Spleen (tissue), 7 donors: ENCODE data around the gene AKT1.

Experiments used
- POLR2A ChIP-seq, 3 donors: fragments of 450-650 bp; IDR thresholded peaks; one replicate each; pipeline ENCODE4 v1.5.1; 2017; ENCODE audit warnings: antibody characterized with exemption in 3 of 3, mild to moderate bottlenecking in 1 of 3
- POLR2AphosphoS5 ChIP-seq, 3 donors: sonication (generic); formaldehyde crosslinking; IDR thresholded peaks; one replicate each; pipeline ENCODE4 v1.5.1; 2017; ENCODE audit warnings: antibody characterized with exemption in 3 of 3
- TF ChIP-seq, protein P1 (sequence below), 11 experiments: fragments of 200-600 bp in 7 of 11; fragments of 450-650 bp in 4 of 11; sonication (generic) in 4 of 11; IDR thresholded peaks in 8 of 11; conservative IDR thresholded peaks in 3 of 11; 1 replicate in 7 of 11; 2 replicates in 4 of 11; pipeline versions ENCODE4 v1.4.0 to v1.8.0; 2016 to 2021; ENCODE audit warnings: antibody characterized with exemption in 11 of 11, inconsistent platforms in 4 of 11, mild to moderate bottlenecking in 1 of 11
- donor health status: DM: no; HTN: no; CAD: no; lungs with moderate emphysema.
- donor health status: DM: no; HTN: no; CAD: no.
- donor health status: DM: no; HTN: no; CAD: no.

DNA sequence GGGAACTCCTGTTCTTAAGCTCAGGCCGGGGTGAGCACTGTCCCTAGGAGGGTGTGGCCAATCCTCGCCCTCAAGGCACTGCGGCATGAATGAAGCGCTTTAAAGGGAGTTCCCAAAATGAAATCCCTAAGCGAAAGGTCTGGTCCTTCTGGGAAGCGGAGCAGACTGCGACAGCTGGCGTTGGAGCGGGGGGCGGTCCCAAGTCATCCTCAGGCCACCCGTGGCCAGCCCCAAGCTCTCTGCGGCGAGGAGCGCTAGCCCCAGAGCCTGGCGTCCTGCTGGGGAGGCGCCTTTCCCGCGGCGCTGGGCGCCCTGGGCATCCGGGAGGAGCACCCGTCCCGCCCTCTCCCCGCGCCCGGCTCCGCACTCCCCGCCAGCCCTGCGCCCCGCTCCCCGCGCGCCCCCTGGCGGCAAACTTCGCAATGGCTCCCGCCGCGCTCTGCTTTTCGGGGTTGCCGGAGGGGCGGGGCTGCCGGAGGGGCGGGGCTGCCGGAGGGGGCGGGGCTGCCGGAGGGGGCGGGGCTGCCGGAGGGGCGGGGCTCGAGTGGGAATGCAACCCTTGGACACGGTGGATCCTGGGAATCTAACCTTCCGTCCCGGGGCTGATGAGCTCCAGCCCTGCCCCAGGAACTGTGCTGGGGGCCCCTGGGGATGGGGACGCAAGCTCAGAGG lies 30.8 kb upstream of the AKT1 start:
- TF ChIP-seq, protein P1, sequence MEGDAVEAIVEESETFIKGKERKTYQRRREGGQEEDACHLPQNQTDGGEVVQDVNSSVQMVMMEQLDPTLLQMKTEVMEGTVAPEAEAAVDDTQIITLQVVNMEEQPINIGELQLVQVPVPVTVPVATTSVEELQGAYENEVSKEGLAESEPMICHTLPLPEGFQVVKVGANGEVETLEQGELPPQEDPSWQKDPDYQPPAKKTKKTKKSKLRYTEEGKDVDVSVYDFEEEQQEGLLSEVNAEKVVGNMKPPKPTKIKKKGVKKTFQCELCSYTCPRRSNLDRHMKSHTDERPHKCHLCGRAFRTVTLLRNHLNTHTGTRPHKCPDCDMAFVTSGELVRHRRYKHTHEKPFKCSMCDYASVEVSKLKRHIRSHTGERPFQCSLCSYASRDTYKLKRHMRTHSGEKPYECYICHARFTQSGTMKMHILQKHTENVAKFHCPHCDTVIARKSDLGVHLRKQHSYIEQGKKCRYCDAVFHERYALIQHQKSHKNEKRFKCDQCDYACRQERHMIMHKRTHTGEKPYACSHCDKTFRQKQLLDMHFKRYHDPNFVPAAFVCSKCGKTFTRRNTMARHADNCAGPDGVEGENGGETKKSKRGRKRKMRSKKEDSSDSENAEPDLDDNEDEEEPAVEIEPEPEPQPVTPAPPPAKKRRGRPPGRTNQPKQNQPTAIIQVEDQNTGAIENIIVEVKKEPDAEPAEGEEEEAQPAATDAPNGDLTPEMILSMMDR (IDR thresholded peaks at IDR 0.05 in 8 of 11, conservative IDR thresholded peaks at IDR 0.05 in 3 of 11) = peak; percentile 59 to 97 (median 94)
- TF ChIP-seq POLR2A (IDR thresholded peaks at IDR 0.05) = no peak
- TF ChIP-seq POLR2AphosphoS5 (IDR thresholded peaks at IDR 0.05) = peak; percentile 56 to 80 (median 75)
